GM12878 (cell line): ENCODE measurements around the gene BNIPL. TPM values are rescaled to one million over a fixed set of nuclear protein-coding genes. Genes with fewer than 3 reads are reported as not detected.

Source experiments
- ATAC-seq: fragments of 200-7000 bp; cut with Tn5 transposase; 3 replicates; pipeline ENCODE4 v1.9.1; 2020; ENCODE audit warnings: mild to moderate bottlenecking, moderate library complexity
- BruUV-seq: library from RNA; stranded (reverse); fragments of 400-500 nt; replicated peaks from 2 replicates; lab custom pipeline; 2021; lab: Mats Ljungman, UMichigan
- CTCF ChIA-PET: fragments of 300-600 bp; sonication (Branson Sonifier 250); formaldehyde crosslinking; extraction: SDS; loops from one replicate; lab custom pipeline; 2021; ENCODE audit warnings: inconsistent platforms; lab: Yijun Ruan, JAX
- POLR2A ChIA-PET: fragments of 350-600 bp; formaldehyde crosslinking; extraction: SDS; loops from one replicate; lab custom pipeline; 2021; ENCODE audit warnings: inconsistent platforms; lab: Charles Lee
- RAD21 ChIA-PET: fragments of 300-600 bp; sonication (Branson Sonifier 250); formaldehyde crosslinking; loops from one replicate; lab custom pipeline; 2023; ENCODE audit warnings: antibody characterized with exemption; ENCODE audit not compliant: unreplicated experiment; lab: Charles Lee
- SMC1A ChIA-PET: fragments of 300-600 bp; sonication (Branson Sonifier 250); formaldehyde crosslinking; loops from one replicate; lab custom pipeline; 2023; ENCODE audit not compliant: unreplicated experiment, uncharacterized antibody; lab: Charles Lee
- DNase-seq: peaks from one replicate; pipeline ENCODE4 v3.0.0-alpha.2; 2011; ENCODE audit warnings: low read depth, low spot score
- FAIRE-seq: peaks from 3 replicates; lab custom pipeline; 2011; peaks lifted over from hg19 to GRCh38; lab: Jason Lieb, UNC
- H2AFZ ChIP-seq: 2 replicates; pipeline ENCODE4 v1.6.0; 2011; ENCODE audit warnings: low read depth, low read length, control low read depth; ENCODE audit not compliant: control insufficient read depth
- H3K27ac ChIP-seq: 2 replicates; pipeline ENCODE4 v1.5.1; 2011; ENCODE audit warnings: control low read depth; ENCODE audit not compliant: control insufficient read depth, insufficient read depth
- H3K27me3 ChIP-seq, 2 experiments: replicated peaks in 1 of 2; 2 replicates each; pipeline versions ENCODE4 v1.6.0 to v1.6.1; 2011; ENCODE audit warnings: low read length in 1 of 2; ENCODE audit not compliant: control insufficient read depth in 2 of 2, insufficient read depth in 2 of 2
- H3K36me3 ChIP-seq, 2 experiments: 2 replicates each; pipeline ENCODE4 v1.5.1; 2011; ENCODE audit warnings: low read length in 1 of 2; ENCODE audit not compliant: control insufficient read depth in 2 of 2, insufficient read depth in 2 of 2
- H3K4me1 ChIP-seq: 2 replicates; pipeline ENCODE4 v1.6.1; 2011; ENCODE audit warnings: mild to moderate bottlenecking, low read length, moderate library complexity, mixed read lengths; ENCODE audit not compliant: control insufficient read depth, insufficient read depth
- H3K4me2 ChIP-seq: 2 replicates; pipeline ENCODE4 v1.6.0; 2011; ENCODE audit warnings: control low read depth; ENCODE audit not compliant: control insufficient read depth, insufficient read depth
- H3K4me3 ChIP-seq: fragments of 200-600 bp; sonication (generic); 2 replicates; pipeline ENCODE4 v1.5.1; 2016
- H3K79me2 ChIP-seq: 2 replicates; pipeline ENCODE4 v1.6.0; 2011; ENCODE audit warnings: low read length; ENCODE audit not compliant: control insufficient read depth, insufficient read depth
- H3K9ac ChIP-seq: 2 replicates; pipeline ENCODE4 v1.8.0; 2011; ENCODE audit warnings: low read length, control low read depth, mixed read lengths; ENCODE audit not compliant: control insufficient read depth, insufficient read depth
- H3K9me3 ChIP-seq: replicated peaks from 3 replicates; pipeline ENCODE4 v1.5.1; 2011; ENCODE audit warnings: mild to moderate bottlenecking, low read length; ENCODE audit not compliant: control insufficient read depth, insufficient read depth
- H4K20me1 ChIP-seq: 2 replicates; pipeline ENCODE4 v1.6.0; 2011; ENCODE audit not compliant: control insufficient read depth, insufficient read depth
- CBX3 ChIP-seq: fragments of 200-600 bp; sonication (generic); IDR thresholded peaks from 2 replicates; pipeline ENCODE4 v1.6.1; 2016; ENCODE audit warnings: low read depth, borderline replicate concordance
- ESRRA ChIP-seq: IDR thresholded peaks from 2 replicates; pipeline ENCODE4 v1.6.1; 2012; ENCODE audit warnings: mild to moderate bottlenecking, low read length, improper control_type of control experiment
- FOXK2 ChIP-seq: fragments of 450-650 bp; IDR thresholded peaks from 2 replicates; pipeline ENCODE4 v1.6.1; 2017; ENCODE audit warnings: mild to moderate bottlenecking, moderate library complexity
- GATAD2B ChIP-seq: fragments of 450-650 bp; conservative IDR thresholded peaks from 2 replicates; pipeline ENCODE4 v1.6.1; 2017; ENCODE audit warnings: low read depth, mild to moderate bottlenecking, moderate library complexity
- HDAC6 ChIP-seq: fragments of 200-600 bp; sonication (generic); IDR thresholded peaks from one replicate; pipeline ENCODE4 v1.8.0; 2017; ENCODE audit warnings: antibody characterized with exemption; ENCODE audit not compliant: unreplicated experiment
- MYB ChIP-seq: fragments of 150-350 bp; IDR thresholded peaks from 2 replicates; pipeline ENCODE4 v1.6.1; 2014; ENCODE audit warnings: mild to moderate bottlenecking, low read depth, low read length, borderline replicate concordance
- POLR2A ChIP-seq: IDR thresholded peaks from 2 replicates; pipeline ENCODE4 v1.6.1; 2011; ENCODE audit warnings: low read depth, mild to moderate bottlenecking, low read length
- RBBP5 ChIP-seq: fragments of 200-600 bp; sonication (generic); conservative IDR thresholded peaks from 2 replicates; pipeline ENCODE4 v1.6.1; 2016
- ZNF207 ChIP-seq: fragments of 450-650 bp; IDR thresholded peaks from 2 replicates; pipeline ENCODE4 v1.6.1; 2014; ENCODE audit warnings: antibody characterized with exemption, mild to moderate bottlenecking, borderline replicate concordance
- whole genome bisulfite sequencing: methylation state at CpG from one replicate; pipeline ENCODE4 v1.1.6; 2016; ENCODE audit warnings: low lambda C conversion rate; ENCODE audit not compliant: insufficient replicate concordance, insufficient coverage; ENCODE audit errors: missing lambda C conversion rate; 5-methylcytosine and 5-hydroxymethylcytosine counted together
- in situ Hi-C: fragments of 300-500 bp; cut with MboI; formaldehyde crosslinking; loops from 9 replicates; pipeline ENCODE4 v1.14.3; 2018; ENCODE audit warnings: mixed read lengths
- intact Hi-C: fragments of 100-400 bp; cut with micrococcal nuclease; formaldehyde crosslinking; loops from one replicate; pipeline ENCODE4 v1.14.2; 2022; ENCODE audit not compliant: unreplicated experiment
- polyA plus RNA-seq, 11 experiments: library from polyadenylated mRNA; depleted of rRNA in 4 of 11; unstranded in 6 of 11; stranded (reverse) in 5 of 11; fragments of >200 nt; fragmentation: Nextera tagmentation in 4 of 11; fragmentation: Illumina TruSeq in 1 of 11; extraction: Ambion mirVana in 4 of 11; extraction: Trizol in 1 of 11; gene quantifications; 1 replicate in 1 of 11; 2 replicates in 10 of 11; pipeline versions ENCODE4 v1.2.1 to v1.2.3, GENCODE V29; 2011 to 2016; ENCODE audit warnings: inconsistent platforms in 2 of 11, missing spikeins in 2 of 11, low read depth in 1 of 11
- total RNA-seq, 4 experiments: library from RNA; depleted of rRNA in 3 of 4; stranded (reverse); fragments of >200 nt in 3 of 4; fragmentation: Illumina TruSeq in 1 of 4; extraction: Trizol in 1 of 4; gene quantifications; 2 replicates each; pipeline versions ENCODE4 v1.2.1 to v1.2.3, GENCODE V29; 2013 to 2021
- TF ChIP-seq, protein P1 (sequence below), 3 experiments: IDR thresholded peaks in 2 of 3; conservative IDR thresholded peaks in 1 of 3; 2 replicates each; pipeline ENCODE4 v1.5.1; 2011; ENCODE audit warnings: low read depth in 3 of 3, low read length in 3 of 3, mild to moderate bottlenecking in 3 of 3, control low read depth in 2 of 3, moderate library complexity in 2 of 3, inconsistent platforms in 1 of 3, mixed read lengths in 1 of 3; ENCODE audit not compliant: control insufficient read depth in 2 of 3, insufficient read depth in 1 of 3; ENCODE audit errors: extremely low read depth in 1 of 3
- TF ChIP-seq, protein P2 (sequence below): fragments of 450-650 bp; IDR thresholded peaks from 2 replicates; pipeline ENCODE4 v1.6.1; 2017; ENCODE audit warnings: borderline replicate concordance
- TF ChIP-seq, protein P3 (sequence below): IDR thresholded peaks from 2 replicates; pipeline ENCODE4 v1.6.1; 2011; ENCODE audit warnings: borderline replicate concordance, low read depth, mild to moderate bottlenecking, moderate library complexity, mixed read lengths, low read length; ENCODE audit not compliant: insufficient read depth; ENCODE audit errors: extremely low read length

BNIPL gene
- total and polyA plus RNA-seq, 10 of the 15 experiments (the other 5 are each of a cell fraction or from before 2014, with no cell fraction given): 0.05 to 1.1 (median 0.17) TPM

DNA sequence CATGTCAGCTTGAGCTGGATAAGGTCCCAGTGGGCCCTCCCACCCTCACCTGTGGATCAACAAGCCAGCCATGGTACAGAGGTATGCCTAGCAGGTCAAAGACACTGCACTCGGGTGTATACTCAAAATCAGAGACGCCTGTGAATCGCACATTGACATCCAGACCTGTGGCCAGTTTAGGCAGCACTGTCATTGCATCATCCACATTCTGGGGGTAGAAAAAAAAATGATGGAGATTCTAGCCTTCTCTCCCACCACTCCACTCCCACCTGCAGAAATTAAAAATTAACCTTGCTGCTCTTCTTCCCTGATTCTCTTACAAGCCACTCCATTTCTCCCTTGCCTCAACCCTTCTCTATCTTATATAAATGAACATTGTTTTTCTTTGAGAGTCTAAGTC is 36.0 kb upstream of the BNIPL start:
- FAIRE-seq (no peak), ATAC-seq (no peak), DNase-seq (no peak)
- peaks cover under 1% of the 10 kb centered on the region for H3K79me2 ChIP-seq
- RAD21 ChIA-PET: no interaction called here
- in situ Hi-C loops: no loop called here
- CTCF ChIA-PET: interaction anchor here (0.8 to 16.2 kb wide), 4 partner anchors 10 to 78 kb away, joined by 3 to 252 read pairs (median 4); partner anchors contain the start of genes ANXA9 and CERS2
- H3K4me3 ChIP-seq: no peak overlapping the region
- TF ChIP-seq POLR2A: no peak
- 94% methylated on average over 3 of the region's 3 CpGs for WGBS
- H3K9ac ChIP-seq: no peak overlapping the region
- H3K36me3 ChIP-seq: no peaks in the 10 kb centered on the region; a peak in 1 of 4 replicates
- intact Hi-C loops: no loop called here
- no peaks in the 10 kb centered on the region for H3K27me3 ChIP-seq
- H2AFZ ChIP-seq: no peak overlapping the region
- SMC1A ChIA-PET: interaction anchor here (0.7 kb wide), 1 partner anchor 78 kb away, joined by 3 read pairs; no protein-coding TSS in a partner anchor
- POLR2A ChIA-PET: no interaction called here
- H3K27ac ChIP-seq: no peak overlapping the region
- H4K20me1 ChIP-seq: no peaks in the 10 kb centered on the region
- peaks cover 4% of the 10 kb centered on the region; the same call in 1 of the 2 replicates for H3K4me1 ChIP-seq
- H3K9me3 ChIP-seq: no peaks in the 10 kb centered on the region
- no peak overlapping the region for H3K4me2 ChIP-seq
- no TSS peak for BruUV-seq

DNA sequence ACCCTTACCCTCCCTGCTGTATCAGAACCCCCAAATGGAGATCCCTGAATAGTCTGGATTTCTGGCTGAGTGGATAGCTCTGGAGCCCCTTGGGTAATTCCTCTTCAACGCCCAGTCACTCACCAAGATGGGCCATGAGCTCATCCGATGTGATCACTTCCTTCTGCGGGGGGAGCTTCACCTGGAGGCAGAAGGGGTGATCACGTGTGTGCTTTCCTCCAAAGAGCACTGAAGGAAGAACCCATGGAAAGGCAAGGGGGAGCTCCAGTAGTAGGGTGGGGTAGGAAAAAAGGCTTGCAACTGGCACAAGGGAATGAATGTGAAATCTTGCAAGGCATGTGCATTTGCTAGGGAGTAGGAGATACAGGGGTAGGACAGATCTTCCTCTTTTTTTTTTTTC is 34.8 kb upstream of the BNIPL start:
- Histone ChIP-seq H3K27me3 (no peaks in the 10 kb centered on the region), H3K4me3 (no peak overlapping the region), H2AFZ (no peak overlapping the region), H3K36me3 (no peaks in the 10 kb centered on the region; a peak in 1 of 4 replicates), H3K79me2 (peaks cover 5% of the 10 kb centered on the region), H3K4me2 (no peak overlapping the region), H3K9me3 (no peaks in the 10 kb centered on the region), H3K9ac (no peak overlapping the region), H4K20me1 (no peaks in the 10 kb centered on the region), H3K4me1 (peaks cover 4% of the 10 kb centered on the region; the same call in 1 of the 2 replicates), H3K27ac (no peak overlapping the region)
- FAIRE-seq (no peak), ATAC-seq (no peak), DNase-seq (no peak)
- POLR2A ChIA-PET: interaction anchor here (0.5 to 0.7 kb wide), 3 partner anchors 328 to 1052 kb away, joined by 3 to 4 read pairs (median 3); no protein-coding TSS in a partner anchor
- CTCF ChIA-PET: interaction anchor here (0.8 to 16.2 kb wide), 6 partner anchors 21 to 441 kb away, joined by 3 to 252 read pairs (median 4); partner anchors contain the start of genes ANXA9 and CERS2
- WGBS: 76% methylated on average over 4 of the region's 4 CpGs
- SMC1A ChIA-PET: interaction anchor here (0.6 to 1.6 kb wide), 3 partner anchors 28 to 278 kb away, joined by 3 read pairs; no protein-coding TSS in a partner anchor
- BruUV-seq: no TSS peak
- intact Hi-C loops (no loop called here), in situ Hi-C loops (no loop called here)
- RAD21 ChIA-PET: no interaction called here
- TF ChIP-seq RBBP5 (no peak), ZNF207 (no peak), ESRRA (no peak), HDAC6 (no peak), GATAD2B (no peak), CBX3 (no peak), FOXK2 (no peak), MYB (no peak)
- TF ChIP-seq, protein P1, sequence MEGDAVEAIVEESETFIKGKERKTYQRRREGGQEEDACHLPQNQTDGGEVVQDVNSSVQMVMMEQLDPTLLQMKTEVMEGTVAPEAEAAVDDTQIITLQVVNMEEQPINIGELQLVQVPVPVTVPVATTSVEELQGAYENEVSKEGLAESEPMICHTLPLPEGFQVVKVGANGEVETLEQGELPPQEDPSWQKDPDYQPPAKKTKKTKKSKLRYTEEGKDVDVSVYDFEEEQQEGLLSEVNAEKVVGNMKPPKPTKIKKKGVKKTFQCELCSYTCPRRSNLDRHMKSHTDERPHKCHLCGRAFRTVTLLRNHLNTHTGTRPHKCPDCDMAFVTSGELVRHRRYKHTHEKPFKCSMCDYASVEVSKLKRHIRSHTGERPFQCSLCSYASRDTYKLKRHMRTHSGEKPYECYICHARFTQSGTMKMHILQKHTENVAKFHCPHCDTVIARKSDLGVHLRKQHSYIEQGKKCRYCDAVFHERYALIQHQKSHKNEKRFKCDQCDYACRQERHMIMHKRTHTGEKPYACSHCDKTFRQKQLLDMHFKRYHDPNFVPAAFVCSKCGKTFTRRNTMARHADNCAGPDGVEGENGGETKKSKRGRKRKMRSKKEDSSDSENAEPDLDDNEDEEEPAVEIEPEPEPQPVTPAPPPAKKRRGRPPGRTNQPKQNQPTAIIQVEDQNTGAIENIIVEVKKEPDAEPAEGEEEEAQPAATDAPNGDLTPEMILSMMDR (IDR thresholded peaks at IDR 0.05 in 2 of 3, conservative IDR thresholded peaks at IDR 0.05 in 1 of 3; ENCODE audit: control insufficient read depth in 2 of 3, extremely low read depth in 1 of 3, insufficient read depth in 1 of 3, low read depth in 3 of 3, low read length in 3 of 3): no peak
- TF ChIP-seq, protein P2, sequence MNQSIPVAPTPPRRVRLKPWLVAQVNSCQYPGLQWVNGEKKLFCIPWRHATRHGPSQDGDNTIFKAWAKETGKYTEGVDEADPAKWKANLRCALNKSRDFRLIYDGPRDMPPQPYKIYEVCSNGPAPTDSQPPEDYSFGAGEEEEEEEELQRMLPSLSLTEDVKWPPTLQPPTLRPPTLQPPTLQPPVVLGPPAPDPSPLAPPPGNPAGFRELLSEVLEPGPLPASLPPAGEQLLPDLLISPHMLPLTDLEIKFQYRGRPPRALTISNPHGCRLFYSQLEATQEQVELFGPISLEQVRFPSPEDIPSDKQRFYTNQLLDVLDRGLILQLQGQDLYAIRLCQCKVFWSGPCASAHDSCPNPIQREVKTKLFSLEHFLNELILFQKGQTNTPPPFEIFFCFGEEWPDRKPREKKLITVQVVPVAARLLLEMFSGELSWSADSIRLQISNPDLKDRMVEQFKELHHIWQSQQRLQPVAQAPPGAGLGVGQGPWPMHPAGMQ: no peak
- TF ChIP-seq, protein P3, sequence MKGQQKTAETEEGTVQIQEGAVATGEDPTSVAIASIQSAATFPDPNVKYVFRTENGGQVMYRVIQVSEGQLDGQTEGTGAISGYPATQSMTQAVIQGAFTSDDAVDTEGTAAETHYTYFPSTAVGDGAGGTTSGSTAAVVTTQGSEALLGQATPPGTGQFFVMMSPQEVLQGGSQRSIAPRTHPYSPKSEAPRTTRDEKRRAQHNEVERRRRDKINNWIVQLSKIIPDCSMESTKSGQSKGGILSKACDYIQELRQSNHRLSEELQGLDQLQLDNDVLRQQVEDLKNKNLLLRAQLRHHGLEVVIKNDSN: no peak
